Mammary epithelial cell (primary cell): ENCODE results near the gene PVALEF.

Experiments
- CTCF ChIP-seq, 2 donors: IDR thresholded peaks in 1 of 2; conservative IDR thresholded peaks in 1 of 2; 2 replicates each; pipeline ENCODE4 v1.5.1; 2011 to 2012; ENCODE audit warnings: inconsistent platforms in 2 of 2, low read length in 2 of 2, mild to moderate bottlenecking in 2 of 2, control low read depth in 1 of 2, low read depth in 1 of 2; ENCODE audit not compliant: insufficient read depth in 1 of 2; ENCODE audit errors: extremely low read depth in 1 of 2
- EZH2 ChIP-seq: IDR thresholded peaks from 2 replicates; pipeline ENCODE4 v1.6.1; 2012; ENCODE audit warnings: low read length, inconsistent platforms, borderline replicate concordance

DNA sequence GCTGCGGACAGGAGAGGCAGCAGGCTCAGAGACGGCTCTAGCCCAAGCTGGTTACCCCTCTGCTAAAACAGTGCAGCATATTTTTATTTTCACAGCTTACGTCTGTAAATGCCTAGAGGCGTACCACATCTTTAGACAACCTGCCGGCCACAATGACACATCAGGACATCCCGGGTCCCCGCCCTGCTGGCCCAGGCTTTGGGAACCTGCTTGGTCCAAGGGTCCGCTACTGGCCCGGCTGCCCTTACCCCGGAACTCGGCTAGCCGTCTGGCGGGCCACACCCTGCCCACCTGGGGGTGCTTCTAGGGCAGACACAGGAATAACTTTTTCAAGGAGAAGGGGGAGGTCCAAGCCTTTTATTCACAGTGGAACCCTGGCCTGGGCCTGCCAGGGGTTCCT, 53.2 kb downstream of the PVALEF start:
- TF ChIP-seq CTCF (conservative IDR thresholded peaks at IDR 0.05 in 1 of 2, IDR thresholded peaks at IDR 0.05 in 1 of 2; ENCODE audit: extremely low read depth in 1 of 2, insufficient read depth in 1 of 2, low read depth in 1 of 2, low read length in 2 of 2) (no peak), EZH2 (no peak)
